T47D (cell line): ENCODE results near the gene TMEM243.
"Not testable (repeated sequence)": the region's sequence is repeated elsewhere in the genome, so short reads cannot be mapped to it uniquely, and the experiment has no call there.

Source experiments
- DNase-seq, 2 experiments: peaks; one replicate each; pipeline versions ENCODE4 v3.0.0 to v3.0.0-alpha.2; 2011 to 2012; ENCODE audit warnings: low read depth in 1 of 2, low spot score in 1 of 2
- JUND ChIP-seq: IDR thresholded peaks from 2 replicates; pipeline ENCODE4 v1.6.1; 2012; ENCODE audit warnings: low read depth
- in situ Hi-C: cut with HindIII; loops from 2 replicates; pipeline ENCODE4 v1.10.0; 2016; ENCODE audit warnings: low sequenced_read_pairs, low pct_unique_long_range_greater_than_20kb

The TMEM243 gene, protein sequence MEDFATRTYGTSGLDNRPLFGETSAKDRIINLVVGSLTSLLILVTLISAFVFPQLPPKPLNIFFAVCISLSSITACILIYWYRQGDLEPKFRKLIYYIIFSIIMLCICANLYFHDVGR

DNA sequence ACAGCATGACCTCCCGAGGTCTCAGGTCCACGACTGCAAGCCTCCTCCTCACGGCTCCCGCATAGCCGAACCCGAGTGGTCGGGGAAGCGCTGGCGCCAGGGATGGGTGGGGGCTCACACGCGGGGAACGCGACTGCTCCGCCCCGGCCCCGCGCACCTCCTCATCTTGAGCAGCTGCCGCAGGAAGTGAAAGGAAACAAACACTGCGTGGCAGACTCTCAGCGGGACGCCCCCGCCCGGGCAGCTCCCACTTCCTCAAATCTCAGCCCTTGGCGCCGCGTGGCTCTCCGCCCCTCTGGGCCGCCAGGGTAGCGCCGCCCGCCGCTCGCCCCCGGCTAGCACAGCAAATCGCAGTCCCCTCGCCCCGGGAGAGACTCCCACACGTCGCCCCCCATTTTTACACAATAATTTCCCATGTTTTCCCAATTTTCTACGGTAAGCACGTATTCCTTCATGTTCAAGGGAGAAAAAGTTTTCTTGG, at the start of gene TMEM243:
TMEM243 (minus strand) TSS at position 188 of the 481 bp plus-strand sequence. CDS start 229 bp downstream, outside the sequence.
- TF ChIP-seq JUND, result no peak
- in situ Hi-C loops, result no loop called here
- peak; percentile 72 for DNase-seq

DNA sequence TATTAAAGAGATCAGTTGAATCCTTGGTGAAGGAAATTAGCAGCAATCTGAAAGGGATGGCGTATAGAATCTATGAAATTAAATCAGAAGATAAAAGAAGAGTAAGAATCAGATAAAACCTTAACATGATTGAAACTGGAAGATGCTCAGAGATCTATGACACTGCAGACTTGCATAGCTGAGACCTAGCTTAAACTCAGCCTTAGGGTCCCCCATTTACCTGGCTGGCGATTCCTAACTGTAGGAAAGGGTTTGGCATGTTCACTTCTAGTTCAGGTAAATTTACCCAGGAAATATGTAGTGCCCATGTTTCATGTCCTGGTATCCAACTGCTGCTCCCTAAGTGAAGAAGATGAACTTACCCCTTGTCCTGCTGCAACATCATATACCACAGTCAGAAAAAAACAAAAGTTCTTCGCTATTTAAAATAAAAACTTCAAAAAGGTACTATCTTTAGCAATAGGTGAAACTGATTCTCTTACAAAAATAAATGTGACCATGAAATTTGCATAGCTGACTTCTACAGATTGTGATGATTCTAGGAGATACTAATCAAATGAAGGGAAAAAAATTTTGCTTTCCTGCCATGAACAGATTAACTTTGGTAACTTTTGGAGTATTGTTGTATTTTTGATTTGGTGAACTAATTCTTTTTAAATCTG, 47.8 kb upstream of the TMEM243 start:
- in situ Hi-C loops, result no loop called here
- no peak for TF ChIP-seq JUND
- DNase-seq, result no peak

DNA sequence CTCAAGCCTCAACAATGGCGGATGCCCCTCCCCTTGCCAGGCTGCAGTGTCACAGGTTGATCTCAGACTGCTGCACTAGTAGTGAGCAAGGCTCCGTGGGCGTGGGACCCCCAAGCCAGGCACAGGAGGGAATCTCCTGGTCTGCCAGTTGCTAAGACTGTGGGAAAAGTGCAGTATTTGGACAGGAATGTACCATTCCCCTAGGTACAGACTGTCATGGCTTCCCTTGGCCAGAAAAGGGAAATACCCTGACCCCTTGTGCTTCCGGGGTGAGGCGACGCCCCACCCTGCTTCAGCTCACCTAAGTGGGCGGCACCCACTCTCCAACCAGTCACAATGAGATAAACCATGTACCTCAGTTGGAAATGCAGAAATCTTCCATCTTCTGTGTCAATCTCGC, 44.0 kb upstream of the TMEM243 start:
- no peak for TF ChIP-seq JUND
- in situ Hi-C loops, result no loop called here

DNA sequence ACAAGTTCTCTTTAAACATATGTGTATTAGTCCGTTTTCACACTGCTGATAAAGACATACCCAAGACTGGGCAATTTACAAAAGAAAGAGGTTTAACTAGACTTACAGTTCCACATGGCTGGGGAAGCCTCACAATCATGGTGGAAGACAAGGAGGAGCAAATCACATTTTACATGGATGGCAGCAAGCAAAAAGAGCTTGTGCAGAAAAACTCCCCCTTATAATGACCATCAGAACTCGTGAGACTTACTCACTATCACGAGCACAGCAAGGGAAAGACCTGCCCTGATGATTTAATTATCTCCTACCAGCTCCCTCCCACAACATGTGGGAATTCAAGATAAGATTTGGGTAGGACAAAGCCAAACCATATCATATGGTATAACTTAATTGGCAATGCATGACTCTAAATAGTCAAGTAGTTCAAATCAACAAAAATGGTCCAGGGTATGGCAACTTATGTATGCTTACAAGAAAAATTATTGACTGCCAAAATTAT, 34.1 kb upstream of the TMEM243 start:
- no peak for TF ChIP-seq JUND

More for the DNA sequence above, 44.0 kb upstream of the TMEM243 start:
- DNase-seq, result no peak

DNA sequence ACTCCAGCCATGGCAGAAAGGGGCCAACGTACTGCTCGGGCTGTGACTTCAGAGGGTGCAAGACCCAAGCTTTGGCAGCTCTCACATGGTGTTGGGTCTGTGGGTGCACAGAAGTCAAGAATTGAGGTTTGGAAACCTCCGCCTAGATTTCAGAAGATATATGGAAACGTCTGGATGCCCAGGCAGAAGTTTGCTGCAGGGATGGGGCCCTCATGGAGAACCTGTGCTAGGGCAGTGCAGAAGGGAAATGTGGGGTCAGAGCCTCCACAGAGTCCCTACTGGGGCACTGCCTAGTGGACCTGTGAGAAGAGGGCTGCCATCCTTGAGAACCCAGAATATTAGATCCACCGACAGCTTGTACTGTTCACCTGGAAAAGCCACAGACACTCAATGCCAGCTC, 26.1 kb upstream of the TMEM243 start:
- DNase-seq, in situ Hi-C loops: not testable (repeated sequence)

More for the DNA sequence above, 34.1 kb upstream of the TMEM243 start:
- DNase-seq, result no peak
- in situ Hi-C loops, result no loop called here

DNA sequence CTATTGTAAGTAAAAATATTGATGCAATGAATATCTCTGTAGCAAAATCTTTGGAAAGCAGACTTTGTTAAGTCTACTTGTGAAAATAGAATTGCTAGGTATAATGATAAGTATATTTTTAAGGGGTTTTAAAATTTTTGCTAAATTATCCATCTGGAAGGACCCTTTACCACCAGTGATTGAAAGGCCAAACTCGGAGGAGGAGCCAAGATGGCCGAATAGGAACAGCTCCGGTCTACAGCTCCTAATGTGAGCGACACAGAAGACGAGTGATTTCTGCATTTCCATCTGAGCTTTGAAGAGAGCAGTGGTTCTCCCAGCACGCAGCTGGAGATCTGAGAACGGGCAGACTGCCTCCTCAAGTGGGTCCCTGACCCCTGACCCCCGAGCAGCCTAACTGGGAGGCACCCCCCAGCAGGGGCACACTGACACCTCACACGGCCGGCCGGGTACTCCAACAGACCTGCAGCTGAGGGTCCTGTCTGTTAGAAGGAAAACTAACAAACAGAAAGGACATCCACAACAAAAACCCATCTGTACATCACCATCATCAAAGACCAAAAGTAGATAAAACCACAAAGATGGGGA, 19.0 kb upstream of the TMEM243 start:
- DNase-seq, in situ Hi-C loops: not testable (repeated sequence)

DNA sequence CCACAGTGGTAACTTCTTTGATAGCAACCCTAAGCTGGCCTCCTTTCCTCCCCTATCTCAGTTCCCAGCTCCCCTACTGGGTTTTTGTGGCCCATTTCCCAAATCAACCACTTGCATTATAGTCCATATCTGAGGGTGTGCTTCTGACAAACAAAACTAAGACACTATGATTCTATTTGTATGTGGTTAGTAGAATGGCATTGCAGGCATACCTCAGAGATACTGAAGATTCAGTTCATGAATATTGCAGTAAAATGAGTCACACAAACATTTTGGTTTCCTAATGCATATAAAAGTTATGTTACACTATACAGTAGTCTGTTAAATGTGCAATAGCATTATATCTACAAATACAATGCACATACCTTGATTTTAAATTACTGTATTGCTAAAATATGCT, 15.4 kb upstream of the TMEM243 start:
- no peak for TF ChIP-seq JUND
- in situ Hi-C loops, result no loop called here
- DNase-seq, result no peak

DNA sequence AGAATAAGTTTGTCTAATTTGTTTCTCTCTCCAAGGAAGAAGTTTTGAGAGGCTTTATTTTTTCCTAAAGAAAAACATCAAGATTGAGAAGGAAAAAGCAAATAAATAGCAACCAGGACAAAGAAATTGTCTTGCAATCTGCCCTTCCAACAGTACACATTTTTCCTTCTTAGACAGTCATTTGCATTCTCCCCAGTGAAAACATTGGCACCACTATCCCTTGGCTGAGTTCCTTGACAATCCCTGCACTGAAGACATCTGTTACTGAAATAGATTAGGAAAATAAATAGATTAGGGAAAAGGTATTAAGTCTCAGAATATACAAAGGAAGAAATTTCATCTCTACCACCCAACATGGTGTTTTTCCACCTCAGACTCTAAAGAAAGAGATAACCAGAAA, 12.2 kb upstream of the TMEM243 start:
- no peak for TF ChIP-seq JUND
- no peak for DNase-seq
- in situ Hi-C loops, result no loop called here

DNA sequence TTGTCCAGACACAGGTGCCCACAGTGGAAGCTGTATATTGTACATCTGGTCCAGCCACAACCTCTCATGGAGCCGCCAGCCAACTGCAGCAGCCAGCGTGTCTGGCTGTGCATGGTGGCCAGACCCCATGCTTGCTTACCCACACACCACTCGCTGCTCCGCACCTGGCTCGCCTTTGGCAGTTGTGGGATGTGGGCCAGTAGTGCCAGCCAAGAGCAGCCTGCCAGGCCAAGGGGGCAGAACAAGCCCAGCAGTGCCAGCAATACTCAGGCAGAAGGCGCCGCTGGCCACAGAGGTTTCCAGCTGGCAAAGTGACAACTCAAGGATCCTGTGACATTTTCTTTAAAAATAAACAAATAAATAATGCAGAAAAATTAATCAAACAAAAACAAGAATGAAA, 11.7 kb upstream of the TMEM243 start:
- in situ Hi-C loops, result no loop called here
- no peak for DNase-seq

DNA sequence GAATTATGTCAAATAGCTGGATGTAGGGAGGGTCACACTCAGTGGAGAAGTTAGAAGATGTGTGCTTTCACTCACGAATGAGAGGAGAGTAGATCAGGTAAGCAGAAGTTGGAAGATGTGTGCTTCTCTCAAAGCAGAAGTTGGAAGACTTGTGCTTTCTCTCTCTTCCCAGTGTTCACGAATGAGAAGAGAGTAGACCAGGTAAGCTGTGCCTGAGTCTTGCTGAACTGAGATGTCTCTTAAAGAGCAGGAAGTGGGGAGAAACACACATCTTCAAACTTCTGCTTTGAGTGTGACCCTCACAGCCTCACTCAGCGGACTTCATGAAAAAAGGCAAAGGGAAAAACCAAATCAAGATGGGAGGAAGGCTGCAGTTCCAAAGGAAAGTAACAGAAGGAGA, 7.0 kb upstream of the TMEM243 start:
- TF ChIP-seq JUND, result no peak
- in situ Hi-C loops, result no loop called here
- DNase-seq, result no peak

More for the DNA sequence above, 11.7 kb upstream of the TMEM243 start:
- TF ChIP-seq JUND, result no peak

DNA sequence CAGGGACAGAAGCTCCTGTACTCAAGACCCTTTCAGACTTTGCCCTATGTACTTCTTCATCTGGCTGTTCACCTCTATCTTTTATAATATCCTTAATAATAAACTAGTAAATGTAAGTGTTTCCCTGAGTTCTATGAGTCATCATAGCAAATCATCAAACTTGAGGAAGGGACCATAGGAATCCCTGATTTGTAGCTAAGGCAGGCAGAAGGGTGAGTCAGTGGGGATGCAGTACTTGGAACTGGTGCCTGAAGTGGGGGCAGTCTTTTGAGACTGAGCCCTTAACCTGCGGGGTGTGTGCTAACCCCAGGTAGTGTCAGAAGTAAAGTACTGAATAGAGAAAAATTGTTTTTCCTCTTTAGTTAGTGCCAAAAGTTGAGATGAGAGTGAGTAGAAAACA, 6.2 kb upstream of the TMEM243 start:
- TF ChIP-seq JUND, result no peak
- in situ Hi-C loops, result no loop called here
- no peak for DNase-seq

DNA sequence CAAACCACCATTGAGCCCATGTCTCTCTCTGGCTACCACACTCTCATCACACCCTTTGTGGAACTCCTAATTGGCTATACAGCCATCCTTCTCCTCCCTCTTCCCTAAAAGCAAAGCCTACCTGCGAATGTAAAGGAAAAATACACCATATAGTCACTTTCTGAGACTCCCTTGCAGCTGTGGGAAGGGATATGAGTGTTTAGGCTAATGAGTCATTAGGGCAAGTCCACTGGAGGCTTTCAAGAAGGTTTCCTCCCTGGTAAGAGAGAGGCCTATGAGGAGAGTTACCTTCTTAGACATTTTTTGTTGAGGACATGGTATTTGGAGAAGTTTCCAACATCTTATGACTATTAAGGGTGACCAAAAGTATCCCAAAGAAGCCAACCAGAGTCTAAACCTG, 4.1 kb upstream of the TMEM243 start:
- no peak for TF ChIP-seq JUND
- in situ Hi-C loops, result no loop called here
- no peak for DNase-seq

DNA sequence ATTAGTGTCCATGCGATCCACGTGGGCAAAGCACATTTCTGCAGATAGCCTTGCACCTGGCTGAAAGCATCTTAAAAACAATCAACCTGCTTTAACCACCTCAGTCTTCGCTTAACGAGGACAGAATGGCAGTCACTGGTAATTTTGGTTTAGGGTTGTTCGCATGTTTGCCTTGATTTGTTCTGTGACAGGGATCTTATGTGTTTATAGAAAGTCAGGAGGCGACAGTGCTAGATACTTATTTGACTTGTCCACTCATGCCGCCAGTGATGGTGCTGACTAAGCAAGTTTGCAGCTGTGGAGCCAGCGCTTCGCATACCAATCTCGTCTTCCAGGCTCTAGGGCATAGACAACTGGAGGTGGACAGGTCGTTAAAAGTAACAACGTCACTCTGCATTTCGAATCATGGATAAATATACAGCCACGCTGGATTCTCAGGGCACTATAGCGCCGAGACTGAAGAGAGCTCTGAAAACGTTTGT, 1.2 kb upstream of the TMEM243 start:
- TF ChIP-seq JUND, result no peak
- in situ Hi-C loops, result no loop called here

More for the DNA sequence above, 1.2 kb upstream of the TMEM243 start:
- peak in 1 of 2 experiments; percentile 52 for DNase-seq
